GM18873 (cell line): ENCODE measurements around the gene FNDC11.

ENCODE experiments used
- ATAC-seq: cut with Tn5 transposase; IDR thresholded peaks from one replicate; pipeline ENCODE4 v1.9.1; 2021; ENCODE audit warnings: mild to moderate bottlenecking, moderate library complexity, moderate number of reproducible peaks; ENCODE audit not compliant: unreplicated experiment, low FRiP score

FNDC11 gene

GRCh38 chr20:63539092-63539430 lies 14.9 kb upstream of the FNDC11 start:
- no peak for ATAC-seq

GRCh38 chr20:63539441-63540370 lies 14.3 kb upstream of the FNDC11 start:
- no peak for ATAC-seq

GRCh38 chr20:63540417-63541186 lies 13.4 kb upstream of the FNDC11 start:
- no peak for ATAC-seq

DNA sequence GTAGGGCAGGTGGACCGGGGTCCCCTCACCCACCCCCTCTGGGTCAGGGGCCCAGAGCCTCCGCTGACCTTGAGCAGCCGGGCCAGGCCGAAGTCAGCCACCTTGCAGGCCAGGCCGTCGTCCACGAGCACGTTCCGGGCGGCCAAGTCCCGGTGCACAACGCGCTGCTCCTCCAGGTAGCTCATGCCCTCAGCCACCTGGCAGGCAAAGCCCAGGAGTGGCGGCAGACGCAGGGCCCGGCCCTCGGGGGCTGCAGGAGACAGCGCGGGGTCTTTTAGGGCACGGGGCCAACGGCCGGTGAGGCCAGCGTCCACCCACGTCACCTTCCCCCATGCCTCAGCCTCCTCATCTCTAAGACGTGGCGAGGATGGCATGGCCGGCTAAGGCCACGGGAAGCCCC lies 12.6 kb upstream of the FNDC11 start:
- no peak for ATAC-seq

DNA sequence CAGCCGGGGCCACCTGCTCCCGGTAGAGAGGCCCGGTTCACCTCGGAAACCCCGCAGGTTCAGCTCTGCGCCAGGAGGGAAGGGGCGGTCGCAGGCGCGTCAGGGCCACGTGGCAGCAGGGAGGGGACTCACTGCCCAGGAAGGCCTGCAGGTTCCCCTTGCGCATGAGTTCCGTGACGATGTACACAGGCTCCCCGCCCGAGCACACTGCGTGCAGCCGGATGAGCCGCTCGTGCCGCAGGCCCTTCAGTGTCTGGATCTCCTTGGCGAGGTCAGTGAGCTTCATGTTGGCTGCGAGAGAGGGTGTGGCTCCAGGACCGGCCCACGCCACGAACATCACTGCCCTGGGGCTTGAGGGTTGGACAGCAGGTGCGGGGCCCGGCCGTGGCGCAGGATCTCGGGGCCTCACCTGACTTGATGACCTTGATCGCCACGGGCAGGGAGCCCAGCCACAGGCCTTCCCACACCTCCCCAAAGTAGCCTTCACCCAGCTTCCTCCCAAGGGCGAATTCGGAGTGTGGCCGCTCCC lies 11.9 kb upstream of the FNDC11 start:
- ATAC-seq: no peak

- ATAC-seq: no peak
Observed at GRCh38 chr20:63542696-63543095, 11.3 kb upstream of the FNDC11 start.

GRCh38 chr20:63543131-63543530 lies 10.8 kb upstream of the FNDC11 start:
- ATAC-seq: no peak

- no peak for ATAC-seq
Observed at GRCh38 chr20:63543733-63544132, 10.2 kb upstream of the FNDC11 start.

DNA sequence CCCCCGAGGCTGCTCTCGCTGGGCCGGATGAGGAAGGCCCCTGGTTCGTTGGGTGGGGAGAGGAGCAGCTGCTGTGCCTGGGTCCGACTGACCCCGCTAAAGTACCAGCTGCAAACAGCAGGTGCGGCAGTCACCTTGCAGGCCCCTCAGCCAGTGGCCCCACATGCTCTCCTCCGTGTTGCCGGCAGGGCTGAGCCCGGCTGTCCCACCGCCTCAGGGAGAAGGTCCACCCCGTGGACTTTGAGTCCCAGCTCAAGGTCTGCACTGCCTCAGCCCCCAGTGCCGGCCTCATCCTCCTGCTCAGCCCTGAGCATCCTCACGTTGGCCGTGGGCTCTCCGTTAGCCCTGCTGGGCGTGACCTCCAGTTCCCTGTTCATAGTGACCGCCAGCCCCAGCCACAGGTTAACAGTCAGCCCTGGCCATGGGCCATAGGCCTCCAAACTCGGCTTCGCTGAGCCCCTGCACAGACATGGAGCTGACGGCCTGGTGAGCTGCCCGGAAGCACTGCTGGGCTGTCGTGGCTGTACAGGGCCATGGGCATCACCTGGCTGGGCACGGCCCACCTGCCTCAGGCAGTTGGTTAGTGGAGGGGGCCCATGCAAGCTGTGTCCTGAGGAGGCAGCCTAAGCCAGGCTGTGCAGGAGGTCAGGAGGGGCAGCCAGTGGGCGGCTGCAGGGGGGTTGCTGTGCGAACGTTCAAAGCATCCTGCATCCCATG lies 9.6 kb upstream of the FNDC11 start:
- ATAC-seq: no peak

DNA sequence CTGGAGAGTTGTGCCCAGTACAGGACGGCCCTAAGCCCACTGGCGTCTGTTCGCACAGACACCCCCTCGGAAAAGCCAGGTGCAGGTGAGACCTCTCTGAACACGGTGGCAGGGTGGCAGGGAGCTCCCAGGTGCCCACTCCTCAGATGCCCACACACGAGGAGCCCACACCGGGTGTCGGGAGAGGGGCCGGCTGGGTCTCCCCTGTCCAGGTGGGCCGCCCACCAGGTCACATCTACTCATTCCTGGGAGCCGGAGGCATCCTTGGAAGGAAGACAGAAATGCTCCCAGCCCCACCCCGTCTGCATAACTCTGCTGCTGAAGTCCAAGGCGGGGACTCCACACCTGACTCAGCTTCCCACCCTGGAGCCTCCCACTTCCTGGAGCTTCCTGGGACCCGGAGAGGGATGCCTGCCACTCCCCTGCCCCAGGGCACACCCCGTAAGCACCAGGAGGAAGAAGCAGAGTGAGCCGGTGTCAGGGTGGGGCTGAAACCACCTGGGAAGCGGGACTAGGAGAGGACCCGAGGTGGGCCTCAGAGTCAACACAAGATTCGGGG lies 8.9 kb upstream of the FNDC11 start:
- no peak for ATAC-seq

DNA sequence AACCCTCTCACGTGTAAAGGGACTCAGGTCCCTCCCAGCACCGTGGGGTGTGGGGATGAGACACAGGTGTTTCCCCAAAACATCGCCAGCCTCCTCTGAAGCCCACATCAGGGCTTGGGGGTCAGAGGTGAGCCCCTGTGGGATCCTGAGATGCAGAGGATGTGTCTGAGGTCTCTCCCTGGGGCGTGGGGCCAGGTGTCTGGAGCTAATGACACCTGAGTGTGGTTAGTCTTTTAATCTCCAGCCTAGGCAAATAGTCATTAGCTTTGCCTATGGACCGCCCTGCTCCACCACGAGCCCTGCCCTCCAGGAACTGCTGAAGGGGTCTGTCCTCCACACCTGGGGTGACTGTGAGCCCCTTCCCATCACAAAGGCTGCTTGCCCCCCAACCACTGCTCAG lies 8.1 kb upstream of the FNDC11 start:
- no peak for ATAC-seq

DNA sequence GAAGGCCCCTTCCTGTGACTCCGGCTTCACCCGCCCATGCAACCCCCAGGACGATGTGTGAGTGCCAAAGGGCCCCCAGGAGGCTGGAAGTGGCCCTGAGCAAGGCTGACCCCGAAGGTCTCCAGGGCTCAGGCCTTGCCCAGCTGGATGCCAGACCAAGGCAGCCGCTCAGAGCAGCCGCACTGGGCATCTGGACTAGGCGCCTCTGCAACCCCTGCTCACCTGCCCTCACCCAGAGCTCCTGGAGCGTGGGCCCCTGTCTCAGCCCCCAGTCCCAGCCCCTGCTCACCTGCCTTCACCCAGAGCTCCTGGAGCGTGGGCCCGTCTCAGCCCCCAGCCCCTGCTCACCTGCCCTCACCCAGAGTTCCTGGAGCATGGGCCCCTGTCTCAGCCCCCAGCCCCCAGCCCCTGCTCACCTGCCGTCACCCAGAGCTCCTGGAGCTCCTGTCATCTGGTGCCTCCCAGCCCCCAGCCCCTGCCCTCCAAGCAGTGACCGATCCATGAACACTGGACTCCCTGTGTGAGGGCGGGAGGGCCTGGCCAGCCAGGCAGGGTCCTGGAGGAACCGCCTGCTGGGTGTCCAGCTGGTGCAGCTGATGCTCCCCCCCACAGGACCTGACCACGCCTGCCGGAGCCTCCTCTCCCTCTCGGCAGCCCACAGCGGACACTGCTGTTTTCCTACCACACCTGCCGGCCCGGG lies 7.6 kb upstream of the FNDC11 start:
- ATAC-seq: no peak

DNA sequence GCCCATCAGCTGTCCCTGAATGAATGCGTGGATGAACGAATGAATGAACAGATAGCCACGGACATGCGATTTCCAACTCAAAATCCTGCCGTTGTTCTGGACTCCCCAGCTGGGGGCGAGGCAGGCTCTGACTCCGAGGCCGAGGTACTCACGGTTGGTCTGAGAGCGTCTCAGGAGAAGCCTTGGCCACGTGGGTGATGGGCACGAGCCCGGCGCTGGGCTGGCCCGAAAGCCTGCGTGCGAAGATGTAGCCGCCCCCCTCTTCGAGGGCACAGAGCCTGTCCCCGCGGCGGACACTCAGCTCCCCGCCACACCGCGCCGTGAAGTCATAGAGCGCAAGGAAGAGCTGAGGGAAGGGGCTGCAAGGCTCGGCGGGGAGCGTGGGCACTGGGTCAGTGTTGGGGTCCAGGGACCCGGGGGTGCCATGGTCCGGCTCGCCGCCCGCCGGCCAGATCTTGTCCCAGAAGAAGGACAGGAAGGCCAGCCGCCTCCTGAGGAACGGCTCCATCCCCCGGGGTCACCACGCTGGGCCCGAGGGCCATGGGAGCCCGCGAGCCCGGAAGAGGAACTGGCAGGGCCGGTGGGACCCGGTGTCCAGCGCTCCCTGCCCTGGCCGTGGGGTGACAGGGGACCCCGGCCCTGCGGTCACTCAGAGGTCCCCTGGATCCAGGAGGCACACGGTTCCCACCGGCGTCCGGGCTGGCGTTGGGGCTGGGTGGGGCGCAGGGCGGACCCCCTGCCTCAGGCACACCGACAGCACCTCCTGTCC lies 6.8 kb upstream of the FNDC11 start:
- no peak for ATAC-seq

DNA sequence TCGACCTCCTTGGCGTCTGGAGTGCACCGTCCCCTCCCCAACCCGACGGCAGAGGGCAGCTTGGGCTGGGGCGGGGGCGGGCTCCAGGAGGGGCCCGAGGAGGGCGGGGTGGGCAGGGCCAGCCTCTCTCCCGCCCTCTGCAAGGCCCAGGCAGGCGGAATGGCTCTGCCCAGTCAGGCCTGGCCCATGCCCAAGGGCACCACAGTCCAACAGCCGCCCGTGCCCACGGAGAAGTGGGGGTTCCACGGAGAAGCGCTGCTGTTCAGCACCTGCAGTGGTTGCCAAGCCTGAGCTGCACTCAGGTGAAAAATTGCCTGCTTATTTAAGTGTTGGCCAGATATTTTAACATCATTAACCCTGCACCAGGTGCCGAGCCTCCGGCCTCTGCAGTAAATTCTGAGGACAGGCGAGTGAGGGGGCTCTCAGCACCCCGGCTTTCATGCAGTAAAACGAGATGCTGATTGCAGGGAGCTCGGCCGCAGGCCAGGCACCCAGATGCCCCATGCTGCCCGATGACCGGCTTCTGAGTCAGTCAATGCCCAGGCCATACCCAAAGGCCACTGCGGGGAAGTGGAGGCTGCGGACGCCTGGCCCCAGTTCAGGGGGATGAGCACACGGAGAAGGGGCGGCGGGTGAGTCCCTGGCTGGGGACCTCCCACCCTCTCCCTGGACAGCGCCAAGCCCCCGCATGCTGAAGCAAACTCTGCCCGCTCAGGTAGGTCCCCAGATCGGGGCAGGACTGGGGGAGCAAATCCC lies 6.1 kb upstream of the FNDC11 start, which contains the start of gene SRMS:
Gene SRMS (minus strand): TSS at position 25 of the 756 bp plus-strand sequence. CDS start 286 bp downstream, outside the sequence.
- no peak for ATAC-seq

GRCh38 chr20:63548542-63548941 lies 5.4 kb upstream of the FNDC11 start:
- ATAC-seq: no peak

DNA sequence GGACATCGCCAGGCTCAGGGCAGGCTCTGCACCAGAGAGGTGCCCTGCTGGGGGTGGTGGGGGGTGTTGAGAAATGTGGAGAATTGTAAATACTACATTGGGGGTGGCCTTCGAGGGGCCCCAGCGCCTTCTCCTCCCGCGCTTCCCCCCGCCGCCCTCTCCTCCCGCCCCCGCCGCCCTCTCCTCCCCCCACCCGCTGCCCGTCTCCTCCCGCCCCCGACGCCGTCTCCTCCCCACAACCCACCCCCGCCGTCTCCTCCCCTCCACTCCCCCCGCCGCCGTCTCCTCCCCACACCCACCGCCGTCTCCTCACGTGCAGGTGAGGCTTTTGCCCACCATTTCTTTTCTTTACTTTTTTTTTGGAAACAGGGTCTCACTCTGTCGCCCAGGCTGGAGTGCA lies 4.9 kb upstream of the FNDC11 start:
- no peak for ATAC-seq

GRCh38 chr20:63549679-63550282 lies 4.2 kb upstream of the FNDC11 start:
- ATAC-seq: no peak

- ATAC-seq: no peak
Observed at GRCh38 chr20:63551068-63551467, 2.9 kb upstream of the FNDC11 start.
